SK-N-SH treated with all-trans-retinoic acid at 6 μM for 48 hours (cell line): ENCODE measurements around the gene PDZD2.

Source experiments
- ATAC-seq: fragments of 200-7000 bp; cut with Tn5 transposase; 3 replicates; pipeline ENCODE4 v1.9.1; 2020; ENCODE audit warnings: mild to moderate bottlenecking, moderate library complexity
- BACH2 ChIP-seq: fragments of 250-450 bp; sonication (Bioruptor Pico); IDR thresholded peaks from 2 replicates; pipeline ENCODE4 v1.9.0; 2021; ENCODE audit warnings: mild to moderate bottlenecking, borderline replicate concordance
- CREB5 ChIP-seq: fragments of 250-450 bp; sonication (Bioruptor Pico); IDR thresholded peaks from 2 replicates; pipeline ENCODE4 v1.5.1; 2020; ENCODE audit warnings: low read depth, mild to moderate bottlenecking, moderate library complexity
- CSDC2 ChIP-seq: fragments of 250-450 bp; sonication (Bioruptor Pico); IDR thresholded peaks from 2 replicates; pipeline ENCODE4 v1.5.0; 2020; ENCODE audit warnings: mild to moderate bottlenecking, moderate library complexity
- ESRRG ChIP-seq: fragments of 250-450 bp; sonication (Bioruptor Pico); IDR thresholded peaks from 2 replicates; pipeline ENCODE4 v1.6.1; 2021; ENCODE audit warnings: mild to moderate bottlenecking
- GLIS3 ChIP-seq: fragments of 250-450 bp; sonication (Bioruptor Pico); IDR thresholded peaks from 2 replicates; pipeline ENCODE4 v1.5.0; 2020; ENCODE audit warnings: mild to moderate bottlenecking, moderate library complexity
- PATZ1 ChIP-seq: fragments of 250-450 bp; sonication (Bioruptor Pico); IDR thresholded peaks from 2 replicates; pipeline ENCODE4 v1.8.0; 2020; ENCODE audit warnings: mild to moderate bottlenecking, moderate library complexity, borderline replicate concordance
- POU6F1 ChIP-seq: fragments of 250-450 bp; sonication (Bioruptor Pico); IDR thresholded peaks from 2 replicates; pipeline ENCODE4 v1.8.0; 2021; ENCODE audit warnings: low read depth, mild to moderate bottlenecking, moderate library complexity, borderline replicate concordance
- PPARA ChIP-seq: fragments of 250-450 bp; sonication (Bioruptor Pico); IDR thresholded peaks from 2 replicates; pipeline ENCODE4 v1.5.0; 2020; ENCODE audit warnings: mild to moderate bottlenecking, borderline replicate concordance
- RARB ChIP-seq: fragments of 250-450 bp; sonication (Bioruptor Pico); IDR thresholded peaks from 2 replicates; pipeline ENCODE4 v1.8.0; 2021; ENCODE audit warnings: mild to moderate bottlenecking, moderate library complexity
- TCF4 ChIP-seq: fragments of 250-450 bp; sonication (Bioruptor Pico); IDR thresholded peaks from 2 replicates; pipeline ENCODE4 v1.8.0; 2021; ENCODE audit warnings: mild to moderate bottlenecking, moderate library complexity, borderline replicate concordance
- TOX ChIP-seq: fragments of 250-450 bp; sonication (Bioruptor Pico); IDR thresholded peaks from 2 replicates; pipeline ENCODE4 v1.8.0; 2021; ENCODE audit warnings: mild to moderate bottlenecking, moderate library complexity, borderline replicate concordance
- TSHZ2 ChIP-seq: fragments of 250-450 bp; sonication (Bioruptor Pico); IDR thresholded peaks from 2 replicates; pipeline ENCODE4 v1.5.0; 2020; ENCODE audit warnings: mild to moderate bottlenecking, moderate library complexity
- ZC3H10 ChIP-seq: fragments of 250-450 bp; sonication (Bioruptor Pico); IDR thresholded peaks from 2 replicates; pipeline ENCODE4 v1.5.1; 2021; ENCODE audit warnings: mild to moderate bottlenecking, moderate library complexity
- ZFP3 ChIP-seq: fragments of 250-450 bp; sonication (Bioruptor Pico); IDR thresholded peaks from 2 replicates; pipeline ENCODE4 v1.5.0; 2020; ENCODE audit warnings: mild to moderate bottlenecking, moderate library complexity
- ZFP30 ChIP-seq: fragments of 450-650 bp; formaldehyde crosslinking; IDR thresholded peaks from 2 replicates; pipeline ENCODE4 v1.5.0; 2022; ENCODE audit warnings: mild to moderate bottlenecking, moderate library complexity
- ZNF565 ChIP-seq: fragments of 450-650 bp; formaldehyde crosslinking; conservative IDR thresholded peaks from 2 replicates; pipeline ENCODE4 v1.5.0; 2020; ENCODE audit warnings: low read depth, mild to moderate bottlenecking, moderate library complexity
- ZNF70 ChIP-seq: fragments of 450-650 bp; formaldehyde crosslinking; IDR thresholded peaks from 2 replicates; pipeline ENCODE4 v1.5.0; 2020; ENCODE audit warnings: mild to moderate bottlenecking, moderate library complexity
- ZNF8 ChIP-seq: fragments of 450-650 bp; formaldehyde crosslinking; IDR thresholded peaks from 2 replicates; pipeline ENCODE4 v1.5.0; 2020; ENCODE audit warnings: mild to moderate bottlenecking, moderate library complexity

The PDZD2 gene

GRCh38 chr5:31604644-31605043 lies 34.3 kb upstream of the PDZD2 start (continued):
- TF ChIP-seq TSHZ2 (CRISPR knock-in tag) (no peak), BACH2 (CRISPR knock-in tag) (no peak), CSDC2 (CRISPR knock-in tag) (no peak), CREB5 (CRISPR knock-in tag) (no peak), ZNF70 (CRISPR knock-in tag) (no peak)
- TF ChIP-seq, all 23 proteins: peak for 0

GRCh38 chr5:31605920-31606319 lies 33.0 kb upstream of the PDZD2 start:
- TF ChIP-seq POU6F1 (CRISPR knock-in tag) (no peak), ZC3H10 (CRISPR knock-in tag) (no peak), ZNF8 (CRISPR knock-in tag) (no peak)
- no peak for ATAC-seq

- no peak for ATAC-seq
- TF ChIP-seq TOX (CRISPR knock-in tag) = no peak
- TF ChIP-seq ZNF565 = no peak
- no peak for TF ChIP-seq RARB
- TF ChIP-seq PATZ1 (CRISPR knock-in tag) = no peak
- TF ChIP-seq PPARA (CRISPR knock-in tag) = no peak
- TF ChIP-seq ESRRG (CRISPR knock-in tag) = no peak
- no peak for TF ChIP-seq TCF4
- no peak for TF ChIP-seq ZFP3 (CRISPR knock-in tag)
- no peak for TF ChIP-seq ZC3H10 (CRISPR knock-in tag)
Measured at GRCh38 chr5:31607546-31607945, 31.4 kb upstream of the PDZD2 start.

- TF ChIP-seq CSDC2 (CRISPR knock-in tag) (no peak), GLIS3 (CRISPR knock-in tag) (no peak), ZNF70 (CRISPR knock-in tag) (no peak), TOX (CRISPR knock-in tag) (no peak)
- no peak for ATAC-seq
Measured at GRCh38 chr5:31611002-31611401, 27.9 kb upstream of the PDZD2 start.

- ATAC-seq = no peak
- TF ChIP-seq TSHZ2 (CRISPR knock-in tag) (no peak), BACH2 (CRISPR knock-in tag) (no peak), ZNF70 (CRISPR knock-in tag) (no peak), ZC3H10 (CRISPR knock-in tag) (no peak), ZFP30 (CRISPR knock-in tag) (no peak), ESRRG (CRISPR knock-in tag) (no peak), RARB (no peak)
Measured at GRCh38 chr5:31613651-31614050, 25.3 kb upstream of the PDZD2 start.
